Testis (tissue), 3 donors: ENCODE measurements around the gene CADPS2. TPM values are rescaled to one million over a fixed set of nuclear protein-coding genes. Genes with fewer than 3 reads are reported as not detected.
"Not testable (repeated sequence)": the region's sequence is repeated elsewhere in the genome, so short reads cannot be mapped to it uniquely, and the experiment has no call there.

Experiments used
- DNase-seq: peaks from one replicate; pipeline ENCODE4 v3.0.0-alpha.2; 2019
- H3K27ac ChIP-seq, 2 donors: fragments of 200-600 bp; sonication (generic); one replicate each; pipeline ENCODE4 v1.5.1; 2019
- H3K27me3 ChIP-seq: fragments of 200-600 bp; sonication (generic); one replicate; pipeline ENCODE4 v1.5.1; 2019
- H3K36me3 ChIP-seq: fragments of 200-600 bp; sonication (generic); one replicate; pipeline ENCODE4 v1.5.1; 2017; ENCODE audit warnings: low read depth; ENCODE audit errors: missing control alignments
- H3K4me1 ChIP-seq: fragments of 200-600 bp; sonication (generic); one replicate; pipeline ENCODE4 v1.5.1; 2019
- H3K4me3 ChIP-seq, 2 donors: fragments of 200-600 bp; sonication (generic); one replicate each; pipeline ENCODE4 v1.5.1; 2017 to 2019
- H3K9me3 ChIP-seq: fragments of 200-600 bp; sonication (generic); one replicate; pipeline ENCODE4 v1.5.1; 2017
- POLR2A ChIP-seq: fragments of 450-650 bp; IDR thresholded peaks from one replicate; pipeline ENCODE4 v1.6.1; 2017; ENCODE audit warnings: antibody characterized with exemption, mild to moderate bottlenecking, moderate library complexity
- WGBS, 2 donors: methylation state at CpG; one replicate each; pipeline ENCODE4 v1.1.5; 2018; 5-methylcytosine and 5-hydroxymethylcytosine counted together
- intact Hi-C: fragments of 100-400 bp; cut with DNase I; formaldehyde crosslinking; loops from one replicate; pipeline ENCODE4 v1.15.1; 2023; ENCODE audit warnings: low total_unique reads
- polyA plus RNA-seq: library from polyadenylated mRNA; stranded (reverse); fragments of 350-450 nt; fragmentation: Illumina TruSeq; extraction: RNeasy Lipid Tissue Mini Kit (QIAGEN cat#74804); gene quantifications from one replicate; pipeline ENCODE4 v1.2.3, GENCODE V29; 2014; ENCODE audit warnings: low read depth, low replicate concordance; ENCODE audit not compliant: insufficient read depth
- total RNA-seq, 2 donors: library from RNA; depleted of rRNA; stranded (reverse); fragments of >200 nt; gene quantifications; one replicate each; pipeline ENCODE4 v1.2.3, GENCODE V29; 2016
- TF ChIP-seq, protein P1 (sequence below), 3 experiments: fragments of 450-650 bp in 2 of 3; fragments of 200-600 bp in 1 of 3; sonication (generic) in 1 of 3; IDR thresholded peaks; one replicate each; pipeline ENCODE4 v1.5.1; 2016 to 2019; ENCODE audit warnings: antibody characterized with exemption in 3 of 3, mild to moderate bottlenecking in 2 of 3, moderate library complexity in 1 of 3

CADPS2 gene
- total and polyA plus RNA-seq, 3 donors from 2014 or later: 6.0 to 9.9 (median 9.3) TPM

DNA sequence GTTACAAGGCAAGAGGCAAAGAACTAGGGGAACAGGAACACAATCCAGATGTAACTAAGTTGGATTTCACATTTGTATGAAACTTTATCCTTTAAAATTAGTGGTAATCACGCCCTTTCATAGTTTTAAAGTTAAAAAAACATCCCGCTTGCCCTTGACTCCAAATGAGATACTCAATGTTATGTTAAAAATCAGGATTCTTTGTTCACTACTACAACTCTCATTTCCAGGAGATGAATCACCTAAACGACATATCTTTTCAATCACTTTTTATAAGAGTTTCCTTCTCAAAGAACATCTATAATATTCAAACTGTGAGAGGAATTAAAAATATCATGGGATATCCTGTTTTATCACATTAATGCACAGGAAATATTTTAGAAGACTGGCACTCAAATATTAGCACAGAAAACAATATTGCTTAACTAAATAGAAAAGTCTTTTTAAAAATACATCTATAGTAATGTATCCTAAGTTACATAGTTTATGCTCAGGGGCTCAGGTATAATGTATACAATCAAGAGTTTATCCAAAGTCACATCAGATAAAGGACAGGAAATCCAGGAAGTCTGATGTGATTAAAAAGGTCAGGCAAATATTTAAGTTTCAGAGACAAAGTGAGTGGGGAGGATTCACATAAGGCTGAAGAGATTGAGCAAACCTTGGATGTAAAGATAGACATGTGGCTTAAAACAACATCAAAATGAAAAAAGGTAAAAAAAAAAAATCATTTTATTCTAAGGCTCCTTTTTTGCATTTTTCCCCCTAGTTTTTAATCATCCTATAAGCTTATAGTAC, 41.9 kb downstream of the CADPS2 start:
- no peak for DNase-seq
- no peaks in the 10 kb centered on the region for H3K27me3 ChIP-seq
- H3K9me3 ChIP-seq: no peaks in the 10 kb centered on the region
- no peak overlapping the region for H3K4me3 ChIP-seq
- whole genome bisulfite sequencing, 2 donors: 87 to 88% methylated on average over 3 of the region's 3 CpGs
- no peaks in the 10 kb centered on the region for H3K4me1 ChIP-seq
- TF ChIP-seq POLR2A: no peak
- TF ChIP-seq, protein P1, sequence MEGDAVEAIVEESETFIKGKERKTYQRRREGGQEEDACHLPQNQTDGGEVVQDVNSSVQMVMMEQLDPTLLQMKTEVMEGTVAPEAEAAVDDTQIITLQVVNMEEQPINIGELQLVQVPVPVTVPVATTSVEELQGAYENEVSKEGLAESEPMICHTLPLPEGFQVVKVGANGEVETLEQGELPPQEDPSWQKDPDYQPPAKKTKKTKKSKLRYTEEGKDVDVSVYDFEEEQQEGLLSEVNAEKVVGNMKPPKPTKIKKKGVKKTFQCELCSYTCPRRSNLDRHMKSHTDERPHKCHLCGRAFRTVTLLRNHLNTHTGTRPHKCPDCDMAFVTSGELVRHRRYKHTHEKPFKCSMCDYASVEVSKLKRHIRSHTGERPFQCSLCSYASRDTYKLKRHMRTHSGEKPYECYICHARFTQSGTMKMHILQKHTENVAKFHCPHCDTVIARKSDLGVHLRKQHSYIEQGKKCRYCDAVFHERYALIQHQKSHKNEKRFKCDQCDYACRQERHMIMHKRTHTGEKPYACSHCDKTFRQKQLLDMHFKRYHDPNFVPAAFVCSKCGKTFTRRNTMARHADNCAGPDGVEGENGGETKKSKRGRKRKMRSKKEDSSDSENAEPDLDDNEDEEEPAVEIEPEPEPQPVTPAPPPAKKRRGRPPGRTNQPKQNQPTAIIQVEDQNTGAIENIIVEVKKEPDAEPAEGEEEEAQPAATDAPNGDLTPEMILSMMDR (IDR thresholded peaks at IDR 0.05): no peak
- H3K27ac ChIP-seq: no peak overlapping the region
- no peaks in the 10 kb centered on the region for H3K36me3 ChIP-seq
- intact Hi-C loops: no loop called here

- H3K36me3 ChIP-seq: no peaks in the 10 kb centered on the region
- TF ChIP-seq, protein P1 (IDR thresholded peaks at IDR 0.05): no peak
- no peak for TF ChIP-seq POLR2A
- H3K27ac ChIP-seq: no peak overlapping the region
- H3K9me3 ChIP-seq: no peaks in the 10 kb centered on the region
- no peaks in the 10 kb centered on the region for H3K4me1 ChIP-seq
- WGBS, 2 donors: 79 to 89% methylated on average over 1 of the region's 1 CpG
- intact Hi-C loops: no loop called here
- no peaks in the 10 kb centered on the region for H3K27me3 ChIP-seq
- no peak overlapping the region for H3K4me3 ChIP-seq
- no peak for DNase-seq
These were observed 43.3 kb downstream of the CADPS2 start for GRCh38 chr7:122842971-122843370.

GRCh38 chr7:122836286-122836685, 50.0 kb downstream of the CADPS2 start:
- intact Hi-C loops, H3K9me3 ChIP-seq: not testable (repeated sequence)

GRCh38 chr7:122834571-122834942, 51.7 kb downstream of the CADPS2 start:
- H3K36me3 ChIP-seq, DNase-seq, H3K27me3 ChIP-seq, H3K27ac ChIP-seq, H3K4me1 ChIP-seq, intact Hi-C loops, H3K9me3 ChIP-seq, H3K4me3 ChIP-seq: not testable (repeated sequence)
- WGBS, 2 donors: 58 to 68% methylated on average over 9 of the region's 9 CpGs

More at GRCh38 chr7:122836286-122836685, 50.0 kb downstream of the CADPS2 start:
- H3K4me1 ChIP-seq, H3K27ac ChIP-seq, H3K36me3 ChIP-seq, H3K4me3 ChIP-seq, H3K27me3 ChIP-seq, DNase-seq: not testable (repeated sequence)
- 90 to 96% methylated on average over 2 of the region's 2 CpGs for WGBS, 2 donors

DNA sequence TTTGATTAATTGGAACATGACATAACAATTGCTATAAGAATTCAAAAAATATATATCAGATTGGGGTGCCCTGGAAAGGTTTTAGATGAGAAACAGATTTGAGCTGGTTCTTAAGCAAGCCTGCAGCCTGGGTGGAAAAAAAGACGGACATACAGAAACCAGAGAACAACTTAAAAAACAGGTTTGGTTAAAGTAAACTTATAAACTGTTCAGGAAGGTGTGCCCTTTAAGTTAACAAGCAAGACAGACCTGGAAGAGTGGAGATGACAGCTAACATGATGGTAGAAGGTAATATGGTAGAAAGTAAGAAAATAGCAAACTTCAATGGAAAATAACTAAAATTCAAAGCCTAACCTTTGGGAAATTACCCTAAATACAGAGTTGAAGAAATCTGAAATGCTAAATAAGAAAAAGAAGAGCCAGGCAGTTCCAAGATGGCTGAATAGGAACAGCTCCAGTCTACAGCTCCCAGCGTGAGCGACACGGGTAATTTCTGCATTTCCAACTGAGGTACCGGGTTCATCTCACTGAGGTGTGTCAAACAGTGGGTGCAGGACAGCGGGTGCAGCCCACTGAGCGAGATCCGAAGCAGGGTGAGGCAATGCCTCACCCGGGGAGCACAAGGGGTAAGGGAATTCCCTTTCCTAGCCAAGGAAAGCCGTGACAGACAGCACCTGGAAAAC, 52.2 kb downstream of the CADPS2 start:
- H3K27me3 ChIP-seq: no peaks in the 10 kb centered on the region
- no peak for TF ChIP-seq POLR2A
- TF ChIP-seq, protein P1 (IDR thresholded peaks at IDR 0.05): no peak
- DNase-seq: no peak
- no peaks in the 10 kb centered on the region for H3K9me3 ChIP-seq
- 92 to 97% methylated on average over 10 of the region's 10 CpGs for WGBS, 2 donors
- intact Hi-C loops: no loop called here
- H3K4me3 ChIP-seq: no peak overlapping the region
- H3K4me1 ChIP-seq: no peaks in the 10 kb centered on the region
- H3K36me3 ChIP-seq: no peaks in the 10 kb centered on the region
- no peak overlapping the region for H3K27ac ChIP-seq
